GM12878 (cell line): Measurements from ENCODE around the gene STBD1. TPM values are rescaled to one million over a fixed set of nuclear protein-coding genes. Genes with fewer than 3 reads are reported as not detected.

ENCODE experiments used
- ATAC-seq: fragments of 200-7000 bp; cut with Tn5 transposase; 3 replicates; pipeline ENCODE4 v1.9.1; 2020; ENCODE audit warnings: mild to moderate bottlenecking, moderate library complexity
- BruUV-seq: library from RNA; stranded (reverse); fragments of 400-500 nt; replicated peaks from 2 replicates; lab custom pipeline; 2021; lab: Mats Ljungman, UMichigan
- CTCF ChIA-PET: fragments of 300-600 bp; sonication (Branson Sonifier 250); formaldehyde crosslinking; extraction: SDS; loops from one replicate; lab custom pipeline; 2021; ENCODE audit warnings: inconsistent platforms; lab: Yijun Ruan, JAX
- POLR2A ChIA-PET: fragments of 350-600 bp; formaldehyde crosslinking; extraction: SDS; loops from one replicate; lab custom pipeline; 2021; ENCODE audit warnings: inconsistent platforms; lab: Charles Lee
- RAD21 ChIA-PET: fragments of 300-600 bp; sonication (Branson Sonifier 250); formaldehyde crosslinking; loops from one replicate; lab custom pipeline; 2023; ENCODE audit warnings: antibody characterized with exemption; ENCODE audit not compliant: unreplicated experiment; lab: Charles Lee
- SMC1A ChIA-PET: fragments of 300-600 bp; sonication (Branson Sonifier 250); formaldehyde crosslinking; loops from one replicate; lab custom pipeline; 2023; ENCODE audit not compliant: unreplicated experiment, uncharacterized antibody; lab: Charles Lee
- DNase-seq: peaks from one replicate; pipeline ENCODE4 v3.0.0-alpha.2; 2011; ENCODE audit warnings: low read depth, low spot score
- FAIRE-seq: peaks from 3 replicates; lab custom pipeline; 2011; peaks lifted over from hg19 to GRCh38; lab: Jason Lieb, UNC
- H2AFZ ChIP-seq: 2 replicates; pipeline ENCODE4 v1.6.0; 2011; ENCODE audit warnings: low read depth, low read length, control low read depth; ENCODE audit not compliant: control insufficient read depth
- H3K27ac ChIP-seq: 2 replicates; pipeline ENCODE4 v1.5.1; 2011; ENCODE audit warnings: control low read depth; ENCODE audit not compliant: control insufficient read depth, insufficient read depth
- H3K27me3 ChIP-seq, 2 experiments: replicated peaks in 1 of 2; 2 replicates each; pipeline versions ENCODE4 v1.6.0 to v1.6.1; 2011; ENCODE audit warnings: low read length in 1 of 2; ENCODE audit not compliant: control insufficient read depth in 2 of 2, insufficient read depth in 2 of 2
- H3K36me3 ChIP-seq, 2 experiments: 2 replicates each; pipeline ENCODE4 v1.5.1; 2011; ENCODE audit warnings: low read length in 1 of 2; ENCODE audit not compliant: control insufficient read depth in 2 of 2, insufficient read depth in 2 of 2
- H3K4me1 ChIP-seq: 2 replicates; pipeline ENCODE4 v1.6.1; 2011; ENCODE audit warnings: mild to moderate bottlenecking, low read length, moderate library complexity, mixed read lengths; ENCODE audit not compliant: control insufficient read depth, insufficient read depth
- H3K4me2 ChIP-seq: 2 replicates; pipeline ENCODE4 v1.6.0; 2011; ENCODE audit warnings: control low read depth; ENCODE audit not compliant: control insufficient read depth, insufficient read depth
- H3K4me3 ChIP-seq: fragments of 200-600 bp; sonication (generic); 2 replicates; pipeline ENCODE4 v1.5.1; 2016
- H3K79me2 ChIP-seq: 2 replicates; pipeline ENCODE4 v1.6.0; 2011; ENCODE audit warnings: low read length; ENCODE audit not compliant: control insufficient read depth, insufficient read depth
- H3K9ac ChIP-seq: 2 replicates; pipeline ENCODE4 v1.8.0; 2011; ENCODE audit warnings: low read length, control low read depth, mixed read lengths; ENCODE audit not compliant: control insufficient read depth, insufficient read depth
- H3K9me3 ChIP-seq: replicated peaks from 3 replicates; pipeline ENCODE4 v1.5.1; 2011; ENCODE audit warnings: mild to moderate bottlenecking, low read length; ENCODE audit not compliant: control insufficient read depth, insufficient read depth
- H4K20me1 ChIP-seq: 2 replicates; pipeline ENCODE4 v1.6.0; 2011; ENCODE audit not compliant: control insufficient read depth, insufficient read depth
- BACH1 ChIP-seq: fragments of 450-650 bp; IDR thresholded peaks from 2 replicates; pipeline ENCODE4 v1.6.1; 2017; ENCODE audit warnings: mild to moderate bottlenecking, borderline replicate concordance
- BCLAF1 ChIP-seq: fragments of 450-650 bp; IDR thresholded peaks from 2 replicates; pipeline ENCODE4 v1.6.1; 2017; ENCODE audit warnings: antibody characterized with exemption, mild to moderate bottlenecking, moderate library complexity
- CBX3 ChIP-seq: fragments of 200-600 bp; sonication (generic); IDR thresholded peaks from 2 replicates; pipeline ENCODE4 v1.6.1; 2016; ENCODE audit warnings: low read depth, borderline replicate concordance
- CHD1 ChIP-seq: IDR thresholded peaks from 2 replicates; pipeline ENCODE4 v1.6.1; 2012; ENCODE audit warnings: low read depth, low read length, improper control_type of control experiment
- FOS ChIP-seq: IDR thresholded peaks from 3 replicates; pipeline ENCODE4 v1.6.1; 2011; ENCODE audit warnings: borderline replicate concordance; ENCODE audit not compliant: insufficient read length; ENCODE audit errors: extremely low read depth
- PRDM15 ChIP-seq: fragments of 450-650 bp; formaldehyde crosslinking; IDR thresholded peaks from 2 replicates; pipeline ENCODE4 v1.4.0; 2020; ENCODE audit warnings: mild to moderate bottlenecking, moderate library complexity
- WGBS: methylation state at CpG from one replicate; pipeline ENCODE4 v1.1.6; 2016; ENCODE audit warnings: low lambda C conversion rate; ENCODE audit not compliant: insufficient replicate concordance, insufficient coverage; ENCODE audit errors: missing lambda C conversion rate; 5-methylcytosine and 5-hydroxymethylcytosine counted together
- in situ Hi-C: fragments of 300-500 bp; cut with MboI; formaldehyde crosslinking; loops from 9 replicates; pipeline ENCODE4 v1.14.3; 2018; ENCODE audit warnings: mixed read lengths
- intact Hi-C: fragments of 100-400 bp; cut with micrococcal nuclease; formaldehyde crosslinking; loops from one replicate; pipeline ENCODE4 v1.14.2; 2022; ENCODE audit not compliant: unreplicated experiment
- polyA plus RNA-seq, 11 experiments: library from polyadenylated mRNA; depleted of rRNA in 4 of 11; unstranded in 6 of 11; stranded (reverse) in 5 of 11; fragments of >200 nt; fragmentation: Nextera tagmentation in 4 of 11; fragmentation: Illumina TruSeq in 1 of 11; extraction: Ambion mirVana in 4 of 11; extraction: Trizol in 1 of 11; gene quantifications; 1 replicate in 1 of 11; 2 replicates in 10 of 11; pipeline versions ENCODE4 v1.2.1 to v1.2.3, GENCODE V29; 2011 to 2016; ENCODE audit warnings: inconsistent platforms in 2 of 11, missing spikeins in 2 of 11, low read depth in 1 of 11
- total RNA-seq, 4 experiments: library from RNA; depleted of rRNA in 3 of 4; stranded (reverse); fragments of >200 nt in 3 of 4; fragmentation: Illumina TruSeq in 1 of 4; extraction: Trizol in 1 of 4; gene quantifications; 2 replicates each; pipeline versions ENCODE4 v1.2.1 to v1.2.3, GENCODE V29; 2013 to 2021

The STBD1 gene
- total and polyA plus RNA-seq, 10 of the 15 experiments (the other 5 are each of a cell fraction or from before 2014, with no cell fraction given): 0.04 to 0.10 (median 0.05) TPM; not detected in 7

GRCh38 chr4:76313547-76313946 is 7.0 kb downstream of the STBD1 start:
- in situ Hi-C loops: no loop called here
- ChIA-PET SMC1A (interaction anchor here (1.9 kb wide), 1 partner anchor 64 kb away, joined by 6 read pairs; no protein-coding TSS in a partner anchor), RAD21 (no interaction called here), CTCF (no interaction called here), POLR2A (no interaction called here)
- TF ChIP-seq FOS (no peak), PRDM15 (no peak), BCLAF1 (no peak), BACH1 (no peak), CBX3 (no peak), CHD1 (no peak)
- Histone ChIP-seq H3K36me3 (no peaks in the 10 kb centered on the region), H4K20me1 (no peaks in the 10 kb centered on the region), H3K4me2 (no peak overlapping the region), H3K9me3 (no peaks in the 10 kb centered on the region; the same call in 1 of the 3 replicates), H3K79me2 (no peaks in the 10 kb centered on the region), H2AFZ (no peak overlapping the region), H3K27ac (no peak overlapping the region), H3K27me3 (peaks cover 0 to 5% of the 10 kb centered on the region in 2 experiments; a peak in 2 of 4 replicates), H3K4me3 (no peak overlapping the region), H3K4me1 (no peaks in the 10 kb centered on the region), H3K9ac (no peak overlapping the region)
- no peak for ATAC-seq
- BruUV-seq: no TSS peak
- no peak for FAIRE-seq
- DNase-seq: no peak
- intact Hi-C loops: no loop called here
- 9% methylated on average over 2 of the region's 2 CpGs for WGBS
